K562 (cell line): ENCODE data around the gene PARP11. TPM values are rescaled to one million over a fixed set of nuclear protein-coding genes. Genes with fewer than 3 reads are reported as not detected.

Experiments
- ATAC-seq: fragments of 200-7000 bp; cut with Tn5 transposase; 3 replicates; pipeline ENCODE4 v1.9.1; 2020; ENCODE audit warnings: moderate library complexity
- BruUV-seq: library from RNA; stranded (reverse); fragments of 400-500 nt; replicated peaks from 2 replicates; lab custom pipeline; 2021; lab: Mats Ljungman, UMichigan
- CTCF ChIA-PET: fragments of 300-600 bp; formaldehyde crosslinking; extraction: SDS; loops from one replicate; lab custom pipeline; 2021; ENCODE audit warnings: low intra/inter-chr PET ratio; lab: Yijun Ruan, JAX
- POLR2A ChIA-PET: fragments of 300-600, 350-650 bp; sonication (Branson Sonifier 250); formaldehyde crosslinking; extraction: SDS; loops from one replicate; lab custom pipeline; 2021; ENCODE audit warnings: antibody characterized with exemption, inconsistent platforms; lab: Yijun Ruan, JAX
- DNase-seq, 4 experiments: peaks; one replicate each; pipeline versions ENCODE4 v3.0.0 to v3.0.0-alpha.2; 2011 to 2018; ENCODE audit warnings: low spot score in 3 of 4, mixed read lengths in 3 of 4; ENCODE audit errors: extremely low read depth in 1 of 4
- FAIRE-seq: peaks from 2 replicates; lab custom pipeline; 2011; peaks lifted over from hg19 to GRCh38; lab: Jason Lieb, UNC
- H2AFZ ChIP-seq: 2 replicates; pipeline ENCODE4 v1.6.0; 2011; ENCODE audit warnings: low read depth, low read length, control low read depth, inconsistent platforms
- H3K27ac ChIP-seq: fragments of 200-600 bp; 3 replicates; pipeline ENCODE4 v1.8.0; 2011; ENCODE audit warnings: low read depth, mild to moderate bottlenecking, control low read depth, inconsistent platforms, low read length, moderate library complexity, mixed read lengths; ENCODE audit errors: extremely low read depth
- H3K27me3 ChIP-seq, 2 experiments: fragments of 300-600 bp in 1 of 2; 2 replicates in 1 of 2; 3 replicates in 1 of 2; pipeline versions ENCODE4 v1.6.0 to v1.8.0; 2011; ENCODE audit warnings: inconsistent platforms in 2 of 2, low read length in 2 of 2, mild to moderate bottlenecking in 1 of 2, mixed read lengths in 1 of 2, moderate library complexity in 1 of 2; ENCODE audit not compliant: control insufficient read depth in 2 of 2, insufficient read depth in 2 of 2
- H3K36me3 ChIP-seq: fragments of 300-600 bp; 3 replicates; pipeline ENCODE4 v1.8.0; 2011; ENCODE audit warnings: mild to moderate bottlenecking, low read length, inconsistent platforms; ENCODE audit not compliant: control insufficient read depth, insufficient read depth
- H3K4me1 ChIP-seq, 2 experiments: fragments of 200-600 bp in 1 of 2; replicated peaks in 1 of 2; 2 replicates in 1 of 2; 3 replicates in 1 of 2; pipeline versions ENCODE4 v1.5.1 to v1.8.0; 2011; ENCODE audit warnings: inconsistent platforms in 2 of 2, low read length in 2 of 2, mild to moderate bottlenecking in 1 of 2, mixed read lengths in 1 of 2, moderate library complexity in 1 of 2; ENCODE audit not compliant: control insufficient read depth in 2 of 2, insufficient read depth in 2 of 2
- H3K4me2 ChIP-seq: 2 replicates; pipeline ENCODE4 v1.6.1; 2011; ENCODE audit warnings: low read length, control low read depth, inconsistent platforms, mixed read lengths; ENCODE audit not compliant: insufficient read depth
- H3K4me3 ChIP-seq: fragments of 200-600 bp; sonication (generic), shearing (Covaris generic); 2 replicates; pipeline ENCODE4 v1.5.1; 2016; ENCODE audit warnings: control low read depth, inconsistent platforms
- H3K79me2 ChIP-seq: fragments of 200-600 bp; 3 replicates; pipeline ENCODE4 v1.8.0; 2011; ENCODE audit warnings: low read length, inconsistent platforms; ENCODE audit not compliant: control insufficient read depth, insufficient read depth
- H3K9ac ChIP-seq, 2 experiments: 2 replicates each; pipeline versions ENCODE4 v1.6.0 to v1.6.1; 2011; ENCODE audit warnings: low read depth in 2 of 2, low read length in 2 of 2, control low read depth in 1 of 2, inconsistent platforms in 1 of 2, mild to moderate bottlenecking in 1 of 2, mixed read lengths in 1 of 2; ENCODE audit not compliant: insufficient read depth in 1 of 2
- H3K9me1 ChIP-seq: one replicate; pipeline ENCODE4 v1.6.0; 2011; ENCODE audit warnings: inconsistent platforms, mild to moderate bottlenecking, low read length, moderate library complexity; ENCODE audit not compliant: control insufficient read depth, insufficient read depth
- H3K9me3 ChIP-seq: replicated peaks from 2 replicates; pipeline ENCODE4 v1.5.1; 2011; ENCODE audit warnings: low read depth, low read length, inconsistent platforms; ENCODE audit not compliant: control insufficient read depth, insufficient read depth
- H4K20me1 ChIP-seq: replicated peaks from 2 replicates; pipeline ENCODE4 v1.6.1; 2011; ENCODE audit warnings: low read length, inconsistent platforms, mixed read lengths; ENCODE audit not compliant: control insufficient read depth, insufficient read depth
- BCOR ChIP-seq: fragments of 450-650 bp; IDR thresholded peaks from 2 replicates; pipeline ENCODE4 v1.6.1; 2016
- CBX3 ChIP-seq, 2 experiments: IDR thresholded peaks; 1 replicate in 1 of 2; 2 replicates in 1 of 2; pipeline ENCODE4 v1.6.1; 2012; ENCODE audit warnings: inconsistent platforms in 2 of 2, low read length in 2 of 2, borderline replicate concordance in 1 of 2, control low read depth in 1 of 2
- FOXK2 ChIP-seq, 2 experiments: fragments of 450-650 bp; IDR thresholded peaks in 1 of 2; conservative IDR thresholded peaks in 1 of 2; 2 replicates each; pipeline ENCODE4 v1.6.1; 2016; ENCODE audit warnings: low read depth in 2 of 2, mild to moderate bottlenecking in 1 of 2
- PHF21A ChIP-seq: fragments of 450-650 bp; IDR thresholded peaks from 2 replicates; pipeline ENCODE4 v1.6.1; 2017; ENCODE audit warnings: low read depth, borderline replicate concordance
- TFAP4 ChIP-seq: sonication (generic); formaldehyde crosslinking; IDR thresholded peaks from 2 replicates; pipeline ENCODE4 v1.8.0; 2022; ENCODE audit warnings: missing genetic modification reagents, mild to moderate bottlenecking, moderate library complexity, borderline replicate concordance
- THAP12 ChIP-seq: fragments of 250-450 bp; sonication (Bioruptor Pico); IDR thresholded peaks from 2 replicates; pipeline ENCODE4 v1.9.0; 2021; ENCODE audit warnings: mild to moderate bottlenecking, inconsistent platforms
- TSC22D4 ChIP-seq: fragments of 450-650 bp; IDR thresholded peaks from 2 replicates; pipeline ENCODE4 v1.6.1; 2016; ENCODE audit warnings: missing genetic modification characterization, missing biosample characterization, control low read depth
- YBX1 ChIP-seq: fragments of 450-650 bp; IDR thresholded peaks from 2 replicates; pipeline ENCODE4 v1.7.1; 2016; ENCODE audit warnings: mild to moderate bottlenecking
- ZNF12 ChIP-seq: sonication (generic); formaldehyde crosslinking; IDR thresholded peaks from 2 replicates; pipeline ENCODE4 v1.4.0; 2020; ENCODE audit warnings: mild to moderate bottlenecking, missing genetic modification reagents
- whole genome bisulfite sequencing: fragments of 100-300 bp; shearing (Covaris generic); methylation state at CpG from one replicate; pipeline ENCODE4 v1.1.6; 2016; ENCODE audit warnings: low coverage, mixed read lengths; ENCODE audit not compliant: insufficient coverage; ENCODE audit errors: missing lambda C conversion rate; 5-methylcytosine and 5-hydroxymethylcytosine counted together
- in situ Hi-C: fragments of 300-500 bp; cut with MboI; formaldehyde crosslinking; loops from 4 replicates; pipeline ENCODE4 v1.15.0; 2018; ENCODE audit warnings: inconsistent platforms, mixed read lengths
- intact Hi-C: fragments of 100-400 bp; cut with micrococcal nuclease; formaldehyde crosslinking; loops from 2 replicates; pipeline ENCODE4 v1.14.2; 2022
- polyA plus RNA-seq, 8 experiments: library from polyadenylated mRNA; depleted of rRNA in 4 of 8; stranded (reverse) in 5 of 8; unstranded in 3 of 8; fragments of >200 nt; fragmentation: Nextera tagmentation in 2 of 8; fragmentation: Illumina TruSeq in 1 of 8; extraction: Ambion mirVana in 2 of 8; extraction: Trizol in 1 of 8; gene quantifications; 2 replicates each; pipeline versions ENCODE4 v1.2.1 to v1.2.3, GENCODE V29; 2011 to 2014; ENCODE audit warnings: inconsistent platforms in 1 of 8, missing spikeins in 1 of 8
- total RNA-seq, 7 experiments: library from RNA; depleted of rRNA in 6 of 7; stranded (reverse); fragments of >200 nt in 6 of 7; fragmentation: Illumina TruSeq in 2 of 7; extraction: Trizol in 2 of 7; gene quantifications; 2 replicates each; pipeline versions ENCODE4 v1.2.1 to v1.2.3, GENCODE V29; 2011 to 2021; ENCODE audit warnings: low replicate concordance in 1 of 7
- TF ChIP-seq, protein P1 (sequence below), 2 experiments: fragments of 450-650 bp; conservative IDR thresholded peaks; 2 replicates each; pipeline ENCODE4 v1.6.1; 2017; ENCODE audit warnings: mild to moderate bottlenecking in 2 of 2, moderate library complexity in 2 of 2
- TF ChIP-seq, protein P2 (sequence below): IDR thresholded peaks from 2 replicates; pipeline ENCODE4 v1.6.1; 2011; ENCODE audit warnings: borderline replicate concordance, low read depth, mild to moderate bottlenecking, moderate library complexity, low read length; ENCODE audit not compliant: insufficient read depth, poor library complexity, severe bottlenecking

The PARP11 gene
- total and polyA plus RNA-seq, 9 of the 15 experiments (the other 6 are each of a cell fraction or from before 2014, with no cell fraction given): 0.40 to 2.5 (median 1.4) TPM

DNA sequence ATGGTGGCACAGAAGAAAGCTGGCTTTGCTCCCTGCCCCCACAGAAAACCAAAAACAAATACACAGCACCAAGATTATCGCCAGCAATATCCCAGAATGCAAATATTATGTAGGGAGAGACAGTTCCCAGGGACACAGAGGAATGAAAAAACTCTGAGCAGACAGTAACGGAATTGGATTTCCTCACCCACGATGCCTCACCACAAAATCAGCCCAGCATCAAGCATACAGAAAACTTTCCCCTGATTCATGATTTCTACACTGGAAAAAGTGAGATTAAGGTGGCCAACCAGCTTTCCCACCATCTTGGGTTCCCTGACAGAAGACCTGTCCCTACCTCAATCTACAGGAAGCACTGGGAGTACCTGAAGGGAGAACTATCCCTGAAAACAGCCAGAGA is 36.6 kb downstream of the PARP11 start:
- ATAC-seq: no peak
- POLR2A ChIA-PET: no interaction called here

More for the DNA sequence above, 36.6 kb downstream of the PARP11 start:
- Histone ChIP-seq H3K79me2 (no peaks in the 10 kb centered on the region), H4K20me1 (no peaks in the 10 kb centered on the region), H3K27ac (no peak overlapping the region), H3K4me2 (no peak overlapping the region), H2AFZ (no peak overlapping the region), H3K4me1 (no peaks in the 10 kb centered on the region), H3K9me1 (no peaks in the 10 kb centered on the region), H3K9me3 (no peaks in the 10 kb centered on the region), H3K9ac (no peak overlapping the region), H3K27me3 (no peaks in the 10 kb centered on the region), H3K36me3 (no peaks in the 10 kb centered on the region), H3K4me3 (no peak overlapping the region)
- FAIRE-seq (no peak), DNase-seq (no peak)
- intact Hi-C loops (no loop called here), in situ Hi-C loops (no loop called here)
- CTCF ChIA-PET: interaction anchor here (0.7 kb wide), 1 partner anchor 239 kb away, joined by 3 read pairs; no protein-coding TSS in a partner anchor
- no TSS peak for BruUV-seq
- 0% methylated on average over 3 of the region's 3 CpGs for WGBS
- TF ChIP-seq, protein P1, sequence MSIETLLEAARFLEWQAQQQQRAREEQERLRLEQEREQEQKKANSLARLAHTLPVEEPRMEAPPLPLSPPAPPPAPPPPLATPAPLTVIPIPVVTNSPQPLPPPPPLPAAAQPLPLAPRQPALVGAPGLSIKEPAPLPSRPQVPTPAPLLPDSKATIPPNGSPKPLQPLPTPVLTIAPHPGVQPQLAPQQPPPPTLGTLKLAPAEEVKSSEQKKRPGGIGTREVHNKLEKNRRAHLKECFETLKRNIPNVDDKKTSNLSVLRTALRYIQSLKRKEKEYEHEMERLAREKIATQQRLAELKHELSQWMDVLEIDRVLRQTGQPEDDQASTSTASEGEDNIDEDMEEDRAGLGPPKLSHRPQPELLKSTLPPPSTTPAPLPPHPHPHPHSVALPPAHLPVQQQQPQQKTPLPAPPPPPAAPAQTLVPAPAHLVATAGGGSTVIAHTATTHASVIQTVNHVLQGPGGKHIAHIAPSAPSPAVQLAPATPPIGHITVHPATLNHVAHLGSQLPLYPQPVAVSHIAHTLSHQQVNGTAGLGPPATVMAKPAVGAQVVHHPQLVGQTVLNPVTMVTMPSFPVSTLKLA (conservative IDR thresholded peaks at IDR 0.05): no peak
- no peak for TF ChIP-seq BCOR
- TF ChIP-seq CBX3 (IDR thresholded peaks at IDR 0.05; ENCODE audit: borderline replicate concordance in 1 of 2, low read length in 2 of 2): no peak
- no peak for TF ChIP-seq TSC22D4 (tag)
- TF ChIP-seq YBX1: no peak
- no peak for TF ChIP-seq FOXK2 (conservative IDR thresholded peaks at IDR 0.05 in 1 of 2, IDR thresholded peaks at IDR 0.05 in 1 of 2; ENCODE audit: low read depth in 2 of 2)
- no peak for TF ChIP-seq TFAP4 (CRISPR knock-in tag)
- TF ChIP-seq, protein P2, sequence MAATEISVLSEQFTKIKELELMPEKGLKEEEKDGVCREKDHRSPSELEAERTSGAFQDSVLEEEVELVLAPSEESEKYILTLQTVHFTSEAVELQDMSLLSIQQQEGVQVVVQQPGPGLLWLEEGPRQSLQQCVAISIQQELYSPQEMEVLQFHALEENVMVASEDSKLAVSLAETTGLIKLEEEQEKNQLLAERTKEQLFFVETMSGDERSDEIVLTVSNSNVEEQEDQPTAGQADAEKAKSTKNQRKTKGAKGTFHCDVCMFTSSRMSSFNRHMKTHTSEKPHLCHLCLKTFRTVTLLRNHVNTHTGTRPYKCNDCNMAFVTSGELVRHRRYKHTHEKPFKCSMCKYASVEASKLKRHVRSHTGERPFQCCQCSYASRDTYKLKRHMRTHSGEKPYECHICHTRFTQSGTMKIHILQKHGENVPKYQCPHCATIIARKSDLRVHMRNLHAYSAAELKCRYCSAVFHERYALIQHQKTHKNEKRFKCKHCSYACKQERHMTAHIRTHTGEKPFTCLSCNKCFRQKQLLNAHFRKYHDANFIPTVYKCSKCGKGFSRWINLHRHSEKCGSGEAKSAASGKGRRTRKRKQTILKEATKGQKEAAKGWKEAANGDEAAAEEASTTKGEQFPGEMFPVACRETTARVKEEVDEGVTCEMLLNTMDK: no peak
- no peak for TF ChIP-seq ZNF12 (CRISPR knock-in tag)
- no peak for TF ChIP-seq PHF21A
- no peak for TF ChIP-seq THAP12 (CRISPR knock-in tag)
